Astrocyte (in vitro differentiated cells and primary cell): Measurements from ENCODE around the gene TJAP1. TPM values are rescaled to one million over a fixed set of nuclear protein-coding genes. Genes with fewer than 3 reads are reported as not detected.

Experiments
- DNase-seq: peaks from one replicate; pipeline ENCODE4 v3.0.0-alpha.2; 2010; ENCODE audit warnings: low read depth
- FAIRE-seq: peaks from 2 replicates; lab custom pipeline; 2011; peaks lifted over from hg19 to GRCh38; lab: Jason Lieb, UNC
- H2AFZ ChIP-seq: 2 replicates; pipeline ENCODE4 v1.6.0; 2012; ENCODE audit warnings: low read depth, low read length, inconsistent platforms
- H3K27ac ChIP-seq: 2 replicates; pipeline ENCODE4 v1.5.1; 2011; ENCODE audit warnings: low read depth, low read length, inconsistent platforms
- H3K27me3 ChIP-seq: 2 replicates; pipeline ENCODE4 v1.6.0; 2011; ENCODE audit warnings: low read length, inconsistent platforms; ENCODE audit not compliant: insufficient read depth
- H3K36me3 ChIP-seq: 2 replicates; pipeline ENCODE4 v1.5.1; 2011; ENCODE audit warnings: low read length, inconsistent platforms; ENCODE audit not compliant: insufficient read depth
- H3K4me1 ChIP-seq: 2 replicates; pipeline ENCODE4 v1.5.1; 2011; ENCODE audit warnings: low read length, inconsistent platforms; ENCODE audit not compliant: insufficient read depth
- H3K4me2 ChIP-seq: 2 replicates; pipeline ENCODE4 v1.6.0; 2012; ENCODE audit warnings: low read length, inconsistent platforms
- H3K4me3 ChIP-seq: 2 replicates; pipeline ENCODE4 v1.5.1; 2011; ENCODE audit warnings: low read depth, mild to moderate bottlenecking, low read length, inconsistent platforms; ENCODE audit not compliant: insufficient read depth
- H3K79me2 ChIP-seq: 2 replicates; pipeline ENCODE4 v1.6.0; 2012; ENCODE audit warnings: mild to moderate bottlenecking, low read length, inconsistent platforms; ENCODE audit not compliant: insufficient read depth
- H3K9ac ChIP-seq: 2 replicates; pipeline ENCODE4 v1.6.0; 2012; ENCODE audit warnings: mild to moderate bottlenecking, low read length, inconsistent platforms
- H3K9me3 ChIP-seq: 2 replicates; pipeline ENCODE4 v1.5.1; 2012; ENCODE audit warnings: low read depth, mild to moderate bottlenecking, low read length, inconsistent platforms; ENCODE audit not compliant: insufficient read depth
- H4K20me1 ChIP-seq: 2 replicates; pipeline ENCODE4 v1.6.0; 2012; ENCODE audit warnings: low read length, inconsistent platforms; ENCODE audit not compliant: insufficient read depth
- H3K27ac Mint-ChIP-seq: one replicate; pipeline ENCODE4 v1.8.0; 2021; ENCODE audit warnings: mild to moderate bottlenecking, mixed read lengths; ENCODE audit not compliant: unreplicated experiment
- H3K27me3 Mint-ChIP-seq: one replicate; pipeline ENCODE4 v1.8.0; 2021; ENCODE audit warnings: low read depth, mixed read lengths; ENCODE audit not compliant: unreplicated experiment
- H3K36me3 Mint-ChIP-seq: one replicate; pipeline ENCODE4 v1.8.0; 2021; ENCODE audit warnings: low read depth, mixed read lengths; ENCODE audit not compliant: unreplicated experiment
- H3K4me1 Mint-ChIP-seq: one replicate; pipeline ENCODE4 v1.8.0; 2021; ENCODE audit warnings: low read depth, mixed read lengths; ENCODE audit not compliant: unreplicated experiment
- H3K4me3 Mint-ChIP-seq: one replicate; pipeline ENCODE4 v1.8.0; 2021; ENCODE audit warnings: mild to moderate bottlenecking, moderate library complexity, mixed read lengths; ENCODE audit not compliant: unreplicated experiment
- H3K9me3 Mint-ChIP-seq: one replicate; pipeline ENCODE4 v1.8.0; 2021; ENCODE audit warnings: mild to moderate bottlenecking, mixed read lengths; ENCODE audit not compliant: unreplicated experiment
- CTCF ChIP-seq: IDR thresholded peaks from 2 replicates; pipeline ENCODE4 v1.5.1; 2011; ENCODE audit warnings: low read depth, mild to moderate bottlenecking, inconsistent platforms, low read length, moderate library complexity; ENCODE audit not compliant: insufficient read depth
- EZH2 ChIP-seq: IDR thresholded peaks from 2 replicates; pipeline ENCODE4 v1.6.1; 2012; ENCODE audit warnings: mild to moderate bottlenecking, low read length, inconsistent platforms; ENCODE audit not compliant: insufficient read depth
- total RNA-seq: library from RNA; stranded (reverse); gene quantifications from 2 replicates; pipeline ENCODE4 v1.2.1, GENCODE V29; 2021

Gene TJAP1
- total RNA-seq, 1 donor from 2014 or later, result 26.6 TPM

DNA sequence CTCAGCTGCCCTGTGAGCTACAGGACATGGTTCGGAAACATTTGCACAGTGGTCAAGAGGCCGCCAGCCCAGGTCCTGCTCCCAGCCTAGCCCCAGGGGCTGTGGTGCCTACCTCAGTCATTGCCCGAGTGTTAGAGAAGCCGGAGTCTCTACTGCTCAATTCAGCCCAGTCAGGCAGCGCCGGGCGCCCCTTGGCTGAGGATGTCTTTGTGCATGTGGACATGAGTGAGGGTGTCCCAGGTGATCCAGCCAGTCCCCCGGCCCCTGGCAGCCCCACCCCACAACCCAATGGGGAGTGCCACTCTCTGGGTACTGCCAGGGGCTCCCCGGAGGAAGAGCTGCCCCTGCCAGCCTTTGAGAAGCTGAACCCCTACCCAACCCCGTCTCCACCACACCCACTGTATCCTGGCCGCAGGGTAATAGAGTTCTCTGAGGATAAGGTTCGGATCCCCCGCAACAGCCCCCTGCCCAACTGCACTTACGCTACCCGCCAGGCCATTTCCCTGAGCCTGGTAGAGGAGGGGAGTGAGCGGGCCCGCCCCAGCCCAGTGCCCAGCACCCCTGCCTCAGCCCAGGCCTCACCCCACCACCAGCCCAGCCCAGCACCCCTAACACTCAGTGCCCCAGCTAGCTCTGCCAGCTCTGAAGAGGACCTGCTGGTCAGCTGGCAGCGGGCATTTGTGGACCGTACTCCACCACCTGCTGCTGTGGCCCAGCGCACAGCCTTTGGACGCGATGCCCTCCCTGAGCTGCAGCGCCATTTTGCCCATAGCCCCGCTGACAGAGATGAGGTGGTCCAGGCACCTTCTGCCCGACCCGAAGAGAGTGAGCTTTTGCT lies 27.6 kb downstream of the TJAP1 start:
- H3K79me2 ChIP-seq, result no peaks in the 10 kb centered on the region
- DNase-seq, result no peak
- no peak overlapping the region for H3K9ac ChIP-seq
- H3K4me2 ChIP-seq, result no peak overlapping the region
- no peak overlapping the region for H3K27ac ChIP-seq
- Mint-ChIP-seq H3K9me3 (no peaks in the 10 kb centered on the region), H3K4me3 (peak overlapping the region; percentile 23), H3K27ac (no peak overlapping the region), H3K27me3 (peaks cover 19% of the 10 kb centered on the region), H3K36me3 (peaks cover 27% of the 10 kb centered on the region), H3K4me1 (no peaks in the 10 kb centered on the region)
- H4K20me1 ChIP-seq, result peaks cover 19% of the 10 kb centered on the region
- no peak overlapping the region for H2AFZ ChIP-seq
- no peaks in the 10 kb centered on the region for H3K27me3 ChIP-seq
- TF ChIP-seq CTCF, result no peak
- no peak for TF ChIP-seq EZH2
- H3K4me1 ChIP-seq, result peaks cover 5% of the 10 kb centered on the region
- no peak overlapping the region for H3K4me3 ChIP-seq
- H3K9me3 ChIP-seq, result no peaks in the 10 kb centered on the region
- FAIRE-seq, result no peak
- peaks cover 16% of the 10 kb centered on the region for H3K36me3 ChIP-seq

GRCh38 chr6:43505718-43506117 lies 28.3 kb downstream of the TJAP1 start:
- Histone ChIP-seq H3K4me1 (peaks cover 10% of the 10 kb centered on the region), H4K20me1 (peaks cover 19% of the 10 kb centered on the region), H3K79me2 (no peaks in the 10 kb centered on the region), H3K27me3 (no peaks in the 10 kb centered on the region), H3K27ac (no peak overlapping the region), H3K9me3 (no peaks in the 10 kb centered on the region), H3K9ac (no peak overlapping the region), H2AFZ (no peak overlapping the region), H3K4me3 (no peak overlapping the region), H3K36me3 (peaks cover 12% of the 10 kb centered on the region), H3K4me2 (no peak overlapping the region)
- DNase-seq, result no peak
- no peaks in the 10 kb centered on the region for H3K4me1 Mint-ChIP-seq
- peaks cover 19% of the 10 kb centered on the region for H3K27me3 Mint-ChIP-seq
- no peak overlapping the region for H3K4me3 Mint-ChIP-seq
- H3K27ac Mint-ChIP-seq, result no peak overlapping the region
- TF ChIP-seq EZH2 (no peak), CTCF (no peak)
- no peak for FAIRE-seq
- H3K36me3 Mint-ChIP-seq, result peaks cover 24% of the 10 kb centered on the region
- H3K9me3 Mint-ChIP-seq, result no peaks in the 10 kb centered on the region

DNA sequence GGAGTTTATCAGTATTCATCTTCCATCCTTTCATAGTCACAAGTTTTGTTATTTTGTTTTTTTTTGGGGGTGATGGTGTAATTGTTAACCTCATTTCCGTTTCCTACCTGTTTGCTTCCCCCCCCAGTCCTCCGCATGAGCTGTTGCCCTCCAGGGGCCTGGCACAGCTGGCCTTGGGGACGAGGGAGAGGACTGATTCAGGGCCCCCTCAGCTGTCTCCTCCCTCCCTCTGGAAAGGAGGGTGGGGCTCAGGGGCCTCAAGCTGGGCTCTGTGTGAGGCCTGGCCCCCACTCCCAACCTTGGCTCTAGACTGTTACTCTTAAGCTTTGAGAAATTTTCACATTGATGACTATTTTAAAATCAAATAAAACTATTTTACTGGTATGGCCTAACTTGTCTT lies 28.8 kb downstream of the TJAP1 start:
- TF ChIP-seq EZH2, result no peak
- no peak for TF ChIP-seq CTCF
- H3K27me3 Mint-ChIP-seq, result peaks cover 19% of the 10 kb centered on the region
- no peak for FAIRE-seq

More for the DNA sequence above, 28.8 kb downstream of the TJAP1 start:
- no peak for DNase-seq
- Mint-ChIP-seq H3K9me3 (no peaks in the 10 kb centered on the region), H3K4me3 (no peak overlapping the region), H3K36me3 (peaks cover 23% of the 10 kb centered on the region), H3K4me1 (no peaks in the 10 kb centered on the region), H3K27ac (no peak overlapping the region)
- H3K4me2 ChIP-seq, result no peak overlapping the region
- H3K9me3 ChIP-seq, result no peaks in the 10 kb centered on the region
- peaks cover 11% of the 10 kb centered on the region for H3K4me1 ChIP-seq
- H4K20me1 ChIP-seq, result peaks cover 19% of the 10 kb centered on the region
- no peaks in the 10 kb centered on the region for H3K27me3 ChIP-seq
- H3K27ac ChIP-seq, result no peak overlapping the region
- no peak overlapping the region for H3K4me3 ChIP-seq
- no peak overlapping the region for H3K9ac ChIP-seq
- no peak overlapping the region for H2AFZ ChIP-seq
- no peaks in the 10 kb centered on the region for H3K79me2 ChIP-seq
- H3K36me3 ChIP-seq, result peaks cover 12% of the 10 kb centered on the region
